ENCODE measurements around the gene VWF. TPM values are rescaled to one million over a fixed set of nuclear protein-coding genes. Genes with fewer than 3 reads are reported as not detected.
A peak's percentile ranks its signal among the peaks of the same experiment; 100 is the strongest.

Gene VWF
- total and polyA plus RNA-seq, 2 of the 13 experiments (the other 11 are each of a cell fraction or from before 2014, with no cell fraction given), result 0.20 to 0.25 TPM

GRCh38 chr12:6062757-6063735, 61.4 kb downstream of the VWF start (continued):
- TF ChIP-seq ARID5B (CRISPR knock-in tag; IDR thresholded peaks at IDR 0.05), result 0 out of 2 replicates have a peak, but pooled peaks have one; percentile 17
- no peak for TF ChIP-seq TOPORS (CRISPR knock-in tag; IDR thresholded peaks at IDR 0.05)
- no peak for TF ChIP-seq SSRP1 (CRISPR knock-in tag; IDR thresholded peaks at IDR 0.05)
- no peak for TF ChIP-seq AKNA (CRISPR knock-in tag; IDR thresholded peaks at IDR 0.05; ENCODE audit: borderline replicate concordance)
- TF ChIP-seq CBFB (CRISPR knock-in tag; IDR thresholded peaks at IDR 0.05), result no peak
- TF ChIP-seq CBX2 (IDR thresholded peaks at IDR 0.05; ENCODE audit: low read depth, low read length), result no peak
- TF ChIP-seq CBX2 (CRISPR knock-in tag; IDR thresholded peaks at IDR 0.05; ENCODE audit: low read depth), result no peak
- TF ChIP-seq ZNF607 (CRISPR knock-in tag; IDR thresholded peaks at IDR 0.05; ENCODE audit: borderline replicate concordance), result no peak
- no peak for TF ChIP-seq KDM5A (IDR thresholded peaks at IDR 0.05; ENCODE audit: borderline replicate concordance, low read length)
- no peak for TF ChIP-seq ZFP36L1 (CRISPR knock-in tag; IDR thresholded peaks at IDR 0.05)
- TF ChIP-seq CENPBD1 (CRISPR knock-in tag; IDR thresholded peaks at IDR 0.05; ENCODE audit: borderline replicate concordance, low read depth), result no peak
- no peak; the same call in 1 of the 2 replicates for TF ChIP-seq HNF4A (CRISPR knock-in tag; IDR thresholded peaks at IDR 0.05)
- peak; percentile 88 for TF ChIP-seq STAG1 (CRISPR knock-in tag; IDR thresholded peaks at IDR 0.05)
- no peak for TF ChIP-seq KLF16 (CRISPR knock-in tag; IDR thresholded peaks at IDR 0.05)
- TF ChIP-seq MTF2 (CRISPR knock-in tag; IDR thresholded peaks at IDR 0.05; ENCODE audit: borderline replicate concordance), result no peak
- TF ChIP-seq ZNF441 (CRISPR knock-in tag; IDR thresholded peaks at IDR 0.05; ENCODE audit: borderline replicate concordance), result no peak
- TF ChIP-seq FOSL2 (CRISPR knock-in tag; IDR thresholded peaks at IDR 0.05), result peak; percentile 26; the same call in 1 of the 2 replicates
- no peak for TF ChIP-seq TEAD2 (CRISPR knock-in tag; IDR thresholded peaks at IDR 0.05)
- no peak for TF ChIP-seq TEF (CRISPR knock-in tag; IDR thresholded peaks at IDR 0.05)

All from HepG2 (cell line).